GM10266 (cell line): ENCODE measurements around the gene CMTM7.
A peak's percentile ranks its signal among the peaks of the same experiment; 100 is the strongest.

ENCODE experiments used
- DNase-seq: peaks from one replicate; pipeline ENCODE4 v3.0.0; 2012; ENCODE audit errors: extremely low spot score
- CTCF ChIP-seq: IDR thresholded peaks from 2 replicates; pipeline ENCODE4 v1.5.1; 2012; ENCODE audit warnings: mild to moderate bottlenecking, low read depth; ENCODE audit not compliant: control insufficient read depth, insufficient read depth; ENCODE audit errors: missing control alignments

CMTM7 gene

GRCh38 chr3:32372213-32372490 lies 19.5 kb upstream of the CMTM7 start:
- no peak for DNase-seq
- TF ChIP-seq CTCF: no peak

- DNase-seq: no peak
These were observed 18.4 kb upstream of the CMTM7 start for GRCh38 chr3:32373276-32373675.

GRCh38 chr3:32373844-32374243 lies 17.8 kb upstream of the CMTM7 start:
- TF ChIP-seq CTCF: no peak
- DNase-seq: no peak

More at GRCh38 chr3:32373276-32373675, 18.4 kb upstream of the CMTM7 start:
- no peak for TF ChIP-seq CTCF

GRCh38 chr3:32374788-32375595 lies 16.7 kb upstream of the CMTM7 start:
- TF ChIP-seq CTCF: peak; percentile 60
- peak; percentile 50 for DNase-seq

GRCh38 chr3:32375596-32375930 lies 16.1 kb upstream of the CMTM7 start:
- no peak for TF ChIP-seq CTCF
- no peak for DNase-seq

- DNase-seq: no peak
- no peak for TF ChIP-seq CTCF
These were observed 15.5 kb upstream of the CMTM7 start for GRCh38 chr3:32376115-32376514.

GRCh38 chr3:32379831-32380500 lies 11.7 kb upstream of the CMTM7 start:
- no peak for DNase-seq
- TF ChIP-seq CTCF: no peak
